ENCODE data around the gene HECTD4.
A peak's percentile ranks its signal among the peaks of the same experiment; 100 is the strongest.

The HECTD4 gene

GRCh38 chr12:112308161-112308560, 74.1 kb downstream of the HECTD4 start:
- DNase-seq (ENCODE audit: extremely low read depth, low read depth) = no peak
- TF ChIP-seq, protein P1, sequence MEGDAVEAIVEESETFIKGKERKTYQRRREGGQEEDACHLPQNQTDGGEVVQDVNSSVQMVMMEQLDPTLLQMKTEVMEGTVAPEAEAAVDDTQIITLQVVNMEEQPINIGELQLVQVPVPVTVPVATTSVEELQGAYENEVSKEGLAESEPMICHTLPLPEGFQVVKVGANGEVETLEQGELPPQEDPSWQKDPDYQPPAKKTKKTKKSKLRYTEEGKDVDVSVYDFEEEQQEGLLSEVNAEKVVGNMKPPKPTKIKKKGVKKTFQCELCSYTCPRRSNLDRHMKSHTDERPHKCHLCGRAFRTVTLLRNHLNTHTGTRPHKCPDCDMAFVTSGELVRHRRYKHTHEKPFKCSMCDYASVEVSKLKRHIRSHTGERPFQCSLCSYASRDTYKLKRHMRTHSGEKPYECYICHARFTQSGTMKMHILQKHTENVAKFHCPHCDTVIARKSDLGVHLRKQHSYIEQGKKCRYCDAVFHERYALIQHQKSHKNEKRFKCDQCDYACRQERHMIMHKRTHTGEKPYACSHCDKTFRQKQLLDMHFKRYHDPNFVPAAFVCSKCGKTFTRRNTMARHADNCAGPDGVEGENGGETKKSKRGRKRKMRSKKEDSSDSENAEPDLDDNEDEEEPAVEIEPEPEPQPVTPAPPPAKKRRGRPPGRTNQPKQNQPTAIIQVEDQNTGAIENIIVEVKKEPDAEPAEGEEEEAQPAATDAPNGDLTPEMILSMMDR (IDR thresholded peaks at IDR 0.05; ENCODE audit: low read depth, low read length, missing control alignments) = no peak
- no peak overlapping the region for H3K4me3 ChIP-seq (replicated peaks; ENCODE audit: low read depth, low read length)

DNA sequence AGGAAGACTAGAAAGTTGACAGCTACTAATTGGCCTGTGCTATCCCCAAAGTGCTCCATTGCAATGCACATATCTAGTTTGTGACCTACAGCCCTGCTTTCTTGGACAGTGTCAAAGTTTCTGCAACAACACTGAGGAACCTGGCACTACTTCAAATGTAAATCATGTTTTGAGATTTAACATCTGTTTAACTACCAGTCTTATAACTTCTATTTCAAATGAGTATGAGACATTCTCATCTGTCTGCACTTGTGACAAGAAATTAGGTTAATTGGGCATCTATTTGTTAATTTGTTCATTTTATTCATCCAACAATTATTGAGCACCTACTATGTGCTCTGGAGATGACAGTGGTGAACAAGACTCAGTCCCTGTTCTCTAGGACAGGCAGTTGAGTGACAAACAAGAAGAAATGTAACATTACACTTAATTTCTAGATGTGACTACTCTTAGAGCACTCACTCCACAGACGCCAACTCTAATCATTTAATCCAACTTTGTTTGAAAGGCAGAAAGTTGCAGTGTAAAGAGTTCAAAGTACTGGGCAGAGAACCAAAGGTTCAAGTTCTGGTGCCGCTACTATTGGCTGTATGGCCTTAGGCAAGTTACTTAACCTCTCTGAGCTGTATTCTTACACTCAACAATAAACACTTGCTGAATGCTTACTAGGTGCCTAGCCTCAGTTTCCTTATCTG, 74.8 kb downstream of the HECTD4 start:
- no peak for DNase-seq (ENCODE audit: extremely low read depth, low read depth)
- TF ChIP-seq, protein P1 (IDR thresholded peaks at IDR 0.05; ENCODE audit: low read depth, low read length, missing control alignments) = no peak

GRCh38 chr12:112305951-112306350, 76.3 kb downstream of the HECTD4 start:
- no peak overlapping the region for H3K4me3 ChIP-seq (replicated peaks; ENCODE audit: low read depth, low read length)
- TF ChIP-seq, protein P1 (IDR thresholded peaks at IDR 0.05; ENCODE audit: low read depth, low read length, missing control alignments) = no peak
- no peak for DNase-seq (ENCODE audit: extremely low read depth, low read depth)

More for the DNA sequence above, 74.8 kb downstream of the HECTD4 start:
- no peak overlapping the region for H3K4me3 ChIP-seq (replicated peaks; ENCODE audit: low read depth, low read length)

GRCh38 chr12:112304436-112304835, 77.8 kb downstream of the HECTD4 start:
- no peak overlapping the region for H3K4me3 ChIP-seq (replicated peaks; ENCODE audit: low read depth, low read length)
- DNase-seq (ENCODE audit: extremely low read depth, low read depth) = no peak
- TF ChIP-seq, protein P1 (IDR thresholded peaks at IDR 0.05; ENCODE audit: low read depth, low read length, missing control alignments) = no peak

DNA sequence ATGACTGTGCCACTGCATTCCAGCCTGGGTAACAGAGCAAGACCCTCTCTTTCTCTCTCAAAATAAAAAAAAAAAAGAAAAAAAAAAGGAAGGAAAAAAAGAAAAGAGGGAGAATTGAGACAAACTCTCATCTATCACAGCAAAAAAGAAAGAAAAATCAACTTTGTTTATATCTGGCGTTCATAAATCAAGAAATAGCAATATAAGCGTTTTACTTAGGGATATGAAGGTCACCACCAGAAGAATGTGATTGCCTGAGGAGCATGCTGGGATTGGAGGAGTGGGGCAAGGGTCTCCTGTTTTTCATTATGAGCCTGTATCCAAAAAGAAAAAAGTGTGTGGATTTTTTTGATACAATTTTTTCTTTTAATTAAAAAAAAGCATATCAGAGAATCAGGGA, 78.4 kb downstream of the HECTD4 start:
- no peak overlapping the region for H3K4me3 ChIP-seq (replicated peaks; ENCODE audit: low read depth, low read length)
- TF ChIP-seq, protein P1 (IDR thresholded peaks at IDR 0.05; ENCODE audit: low read depth, low read length, missing control alignments) = no peak
- no peak for DNase-seq (ENCODE audit: extremely low read depth, low read depth)

GRCh38 chr12:112303004-112303403, 79.2 kb downstream of the HECTD4 start:
- no peak overlapping the region for H3K4me3 ChIP-seq (replicated peaks; ENCODE audit: low read depth, low read length)
- DNase-seq (ENCODE audit: extremely low read depth, low read depth) = peak; percentile 56
- TF ChIP-seq, protein P1 (IDR thresholded peaks at IDR 0.05; ENCODE audit: low read depth, low read length, missing control alignments) = no peak

DNA sequence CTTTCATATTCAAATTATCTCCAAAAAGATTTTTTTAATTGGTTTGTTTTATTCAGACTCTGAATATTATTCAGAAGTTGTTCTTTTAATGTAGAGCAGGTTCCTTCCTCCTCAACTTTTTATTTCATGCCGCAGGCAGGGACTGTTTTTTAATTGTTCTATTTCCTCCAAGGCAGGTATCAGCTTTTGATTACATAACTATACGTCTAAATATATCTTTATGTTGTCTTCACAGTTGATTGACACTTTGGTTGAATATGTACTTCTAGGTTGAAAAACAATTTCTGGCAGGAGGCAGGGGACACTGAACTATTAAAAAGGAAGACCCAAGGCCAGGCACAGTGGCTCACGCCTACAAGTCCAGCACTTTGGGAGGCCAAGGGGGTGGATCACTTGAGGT, 82.5 kb downstream of the HECTD4 start:
- H3K4me3 ChIP-seq (replicated peaks; ENCODE audit: low read depth, low read length) = no peak overlapping the region
- TF ChIP-seq, protein P1 (IDR thresholded peaks at IDR 0.05; ENCODE audit: low read depth, low read length, missing control alignments) = no peak
- no peak for DNase-seq (ENCODE audit: extremely low read depth, low read depth)

Data from HFF-Myc (cell line).